ENCODE measurements around the gene RREB1. TPM values are rescaled to one million over a fixed set of nuclear protein-coding genes. Genes with fewer than 3 reads are reported as not detected.

Gene RREB1
- total RNA-seq, 1 experiment from 2014 or later, result 51.1 TPM

DNA sequence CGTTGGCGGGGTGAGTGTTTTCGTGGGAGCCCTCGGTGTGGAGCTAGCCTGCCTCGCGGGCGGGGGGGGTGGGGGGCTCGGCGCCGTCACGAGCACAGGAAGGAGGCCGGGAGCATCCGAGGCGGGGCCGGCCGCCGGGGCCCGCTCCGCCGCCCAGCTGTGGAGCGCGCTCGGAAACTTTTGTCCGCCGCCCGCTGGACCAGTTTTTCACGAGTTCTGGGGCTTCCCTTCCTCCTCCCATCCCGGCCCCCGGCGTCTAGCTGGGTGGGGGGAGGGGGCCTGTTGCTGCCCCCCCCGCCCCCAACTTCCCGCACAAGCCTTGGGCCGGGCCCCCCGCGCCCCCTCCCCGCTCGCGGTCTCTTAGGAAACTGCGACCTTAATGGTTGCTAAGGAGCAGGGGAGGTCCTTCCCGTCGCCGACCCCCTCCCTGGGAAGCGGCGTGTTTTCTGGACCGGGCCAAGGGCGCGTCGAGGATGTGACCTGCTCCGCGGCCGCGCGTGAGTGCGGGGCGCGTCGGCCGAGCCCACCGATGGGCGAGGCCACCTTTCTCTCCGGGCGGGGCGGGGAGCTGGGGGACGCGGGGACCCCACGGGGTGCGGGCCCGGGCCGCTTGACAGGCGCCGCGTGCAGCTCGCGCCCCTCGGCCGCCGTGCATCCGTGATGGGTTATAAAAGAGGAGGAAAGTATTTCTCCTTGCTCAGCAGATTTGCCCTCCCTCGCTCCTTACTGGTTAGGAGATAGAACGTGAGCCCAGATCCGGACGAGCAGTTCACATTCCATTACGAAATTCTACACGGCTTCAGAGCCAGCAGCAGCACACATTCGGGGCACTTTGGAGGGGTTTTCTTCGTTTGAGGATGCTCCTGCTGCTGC lies 1.4 kb downstream of the RREB1 start:
- TF ChIP-seq, protein P1, sequence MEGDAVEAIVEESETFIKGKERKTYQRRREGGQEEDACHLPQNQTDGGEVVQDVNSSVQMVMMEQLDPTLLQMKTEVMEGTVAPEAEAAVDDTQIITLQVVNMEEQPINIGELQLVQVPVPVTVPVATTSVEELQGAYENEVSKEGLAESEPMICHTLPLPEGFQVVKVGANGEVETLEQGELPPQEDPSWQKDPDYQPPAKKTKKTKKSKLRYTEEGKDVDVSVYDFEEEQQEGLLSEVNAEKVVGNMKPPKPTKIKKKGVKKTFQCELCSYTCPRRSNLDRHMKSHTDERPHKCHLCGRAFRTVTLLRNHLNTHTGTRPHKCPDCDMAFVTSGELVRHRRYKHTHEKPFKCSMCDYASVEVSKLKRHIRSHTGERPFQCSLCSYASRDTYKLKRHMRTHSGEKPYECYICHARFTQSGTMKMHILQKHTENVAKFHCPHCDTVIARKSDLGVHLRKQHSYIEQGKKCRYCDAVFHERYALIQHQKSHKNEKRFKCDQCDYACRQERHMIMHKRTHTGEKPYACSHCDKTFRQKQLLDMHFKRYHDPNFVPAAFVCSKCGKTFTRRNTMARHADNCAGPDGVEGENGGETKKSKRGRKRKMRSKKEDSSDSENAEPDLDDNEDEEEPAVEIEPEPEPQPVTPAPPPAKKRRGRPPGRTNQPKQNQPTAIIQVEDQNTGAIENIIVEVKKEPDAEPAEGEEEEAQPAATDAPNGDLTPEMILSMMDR (IDR thresholded peaks at IDR 0.05; ENCODE audit: insufficient read depth in 1 of 2, low read depth in 1 of 2, low read length in 1 of 2, severe bottlenecking in 1 of 2, unreplicated experiment in 1 of 2), result no peak
- CTCF ChIA-PET, result interaction anchor here (0.6 kb wide), 1 partner anchor 118 kb away, joined by 5 read pairs; no protein-coding TSS in a partner anchor
- Histone ChIP-seq H3K36me3 (ENCODE audit: control insufficient read depth, insufficient read depth, low read length) (no peaks in the 10 kb centered on the region), H3K4me1 (peaks cover 27% of the 10 kb centered on the region), H3K9me3 (no peaks in the 10 kb centered on the region), H3K27me3 (replicated peaks; ENCODE audit: control insufficient read depth, insufficient read depth, low read length) (no peaks in the 10 kb centered on the region), H3K4me3 (ENCODE audit: low read depth, low read length) (peak overlapping the region; percentile 63)
- peak; percentile 52 to 56 for DNase-seq
- POLR2A ChIA-PET, result interaction anchor here (0.6 kb wide), 1 partner anchor 89 kb away, joined by 5 read pairs; no protein-coding TSS in a partner anchor
- Mint-ChIP-seq H3K27ac (ENCODE audit: unreplicated experiment) (no peak overlapping the region), H3K4me3 (ENCODE audit: unreplicated experiment) (peak overlapping the region; percentile 68), H3K36me3 (ENCODE audit: insufficient read depth, unreplicated experiment) (peaks cover 7% of the 10 kb centered on the region), H3K27me3 (ENCODE audit: insufficient read depth, unreplicated experiment) (no peaks in the 10 kb centered on the region), H3K9me3 (ENCODE audit: unreplicated experiment) (no peaks in the 10 kb centered on the region), H3K4me1 (ENCODE audit: low read depth, unreplicated experiment) (peaks cover 18% of the 10 kb centered on the region)
- intact Hi-C loops (cut with micrococcal nuclease; ENCODE audit: unreplicated experiment), result loop anchor here (5.0 kb wide), 1 partner anchor 133 kb away; no protein-coding TSS in a partner anchor
- no TSS peak for BruUV-seq (replicated peaks)

DNA sequence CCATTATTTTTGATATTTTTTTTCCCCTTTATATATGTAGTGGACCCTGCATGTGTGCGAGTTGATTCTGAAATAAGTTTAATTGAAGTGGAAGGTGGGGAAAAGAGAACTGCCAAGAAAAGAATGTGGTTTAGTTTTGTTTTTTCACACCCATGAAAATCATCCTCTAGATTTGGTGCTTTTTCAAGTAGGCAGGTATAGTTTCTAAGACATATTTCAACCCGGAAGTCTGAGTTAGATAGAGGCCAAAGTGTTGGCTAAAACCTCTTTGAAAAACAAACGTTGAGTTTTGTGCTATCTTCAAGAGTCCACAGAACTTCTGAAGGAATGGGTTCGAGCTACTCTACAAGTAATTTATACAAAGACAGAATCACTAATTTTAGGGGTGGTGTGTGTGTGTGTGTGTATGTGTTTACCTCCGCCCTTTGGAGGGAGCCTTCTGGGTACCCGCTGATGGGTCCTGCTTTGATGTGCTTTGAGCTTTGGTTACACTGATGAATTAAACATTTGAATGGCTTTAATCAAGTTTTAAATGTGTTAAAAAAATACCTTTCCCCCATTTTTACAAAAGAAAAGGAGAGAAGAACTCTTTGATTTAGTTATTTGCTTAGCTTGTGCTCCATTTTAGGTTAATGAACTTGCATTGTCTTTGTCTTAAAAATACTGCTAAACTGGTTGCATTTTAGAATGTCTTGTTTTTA lies 2.5 kb downstream of the RREB1 start:
- Histone ChIP-seq H3K36me3 (ENCODE audit: control insufficient read depth, insufficient read depth, low read length) (no peaks in the 10 kb centered on the region), H3K9me3 (no peaks in the 10 kb centered on the region), H3K4me1 (peaks cover 27% of the 10 kb centered on the region), H3K27me3 (replicated peaks; ENCODE audit: control insufficient read depth, insufficient read depth, low read length) (no peaks in the 10 kb centered on the region), H3K4me3 (ENCODE audit: low read depth, low read length) (peak overlapping the region; percentile 63)
- BruUV-seq (replicated peaks), result no TSS peak
- ChIA-PET POLR2A (no interaction called here), CTCF (no interaction called here)
- Mint-ChIP-seq H3K27ac (ENCODE audit: unreplicated experiment) (no peak overlapping the region), H3K9me3 (ENCODE audit: unreplicated experiment) (no peaks in the 10 kb centered on the region), H3K27me3 (ENCODE audit: insufficient read depth, unreplicated experiment) (no peaks in the 10 kb centered on the region), H3K36me3 (ENCODE audit: insufficient read depth, unreplicated experiment) (peaks cover 7% of the 10 kb centered on the region), H3K4me3 (ENCODE audit: unreplicated experiment) (peak overlapping the region; percentile 68), H3K4me1 (ENCODE audit: low read depth, unreplicated experiment) (peaks cover 19% of the 10 kb centered on the region)
- no peak for DNase-seq
- TF ChIP-seq, protein P1 (IDR thresholded peaks at IDR 0.05; ENCODE audit: insufficient read depth in 1 of 2, low read depth in 1 of 2, low read length in 1 of 2, severe bottlenecking in 1 of 2, unreplicated experiment in 1 of 2), result no peak
- intact Hi-C loops (cut with micrococcal nuclease; ENCODE audit: unreplicated experiment), result loop anchor here (10.0 kb wide), 1 partner anchor 385 kb away; no protein-coding TSS in a partner anchor

- intact Hi-C loops (cut with micrococcal nuclease; ENCODE audit: unreplicated experiment), result loop anchor here (10.0 kb wide), 1 partner anchor 386 kb away; no protein-coding TSS in a partner anchor
- Mint-ChIP-seq H3K27me3 (ENCODE audit: insufficient read depth, unreplicated experiment) (no peaks in the 10 kb centered on the region), H3K4me1 (ENCODE audit: low read depth, unreplicated experiment) (peaks cover 18% of the 10 kb centered on the region), H3K9me3 (ENCODE audit: unreplicated experiment) (no peaks in the 10 kb centered on the region), H3K27ac (ENCODE audit: unreplicated experiment) (no peak overlapping the region), H3K36me3 (ENCODE audit: insufficient read depth, unreplicated experiment) (peaks cover 7% of the 10 kb centered on the region), H3K4me3 (ENCODE audit: unreplicated experiment) (peak overlapping the region; percentile 68)
- H3K9me3 ChIP-seq, result no peaks in the 10 kb centered on the region
- POLR2A ChIA-PET, result interaction anchor here (0.6 kb wide), 1 partner anchor 164 kb away, joined by 6 read pairs; no protein-coding TSS in a partner anchor
- H3K4me3 ChIP-seq (ENCODE audit: low read depth, low read length), result no peak overlapping the region
- TF ChIP-seq, protein P1 (IDR thresholded peaks at IDR 0.05; ENCODE audit: insufficient read depth in 1 of 2, low read depth in 1 of 2, low read length in 1 of 2, severe bottlenecking in 1 of 2, unreplicated experiment in 1 of 2), result no peak
- H3K4me1 ChIP-seq, result peaks cover 27% of the 10 kb centered on the region
- no peaks in the 10 kb centered on the region for H3K27me3 ChIP-seq (replicated peaks; ENCODE audit: control insufficient read depth, insufficient read depth, low read length)
- no TSS peak for BruUV-seq (replicated peaks)
- no peaks in the 10 kb centered on the region for H3K36me3 ChIP-seq (ENCODE audit: control insufficient read depth, insufficient read depth, low read length)
- DNase-seq, result no peak
- CTCF ChIA-PET, result no interaction called here
Measured at GRCh38 chr6:7111095-7111690, 3.4 kb downstream of the RREB1 start.

Data from Caco-2 (cell line).